ENCODE measurements around the gene CYBC1. TPM values are rescaled to one million over a fixed set of nuclear protein-coding genes. Genes with fewer than 3 reads are reported as not detected.

CYBC1 gene
- polyA plus RNA-seq, 1 donor from 2014 or later = 66.6 TPM

- Histone ChIP-seq H3K27me3 (ENCODE audit: insufficient read depth, low read depth, low read length) (no peaks in the 10 kb centered on the region), H4K20me1 (ENCODE audit: insufficient read depth) (peaks cover 5% of the 10 kb centered on the region), H3K36me3 (ENCODE audit: insufficient read depth, low read length) (no peaks in the 10 kb centered on the region), H2AFZ (ENCODE audit: low read depth, low read length) (no peak overlapping the region), H3K9me3 (ENCODE audit: low read length) (no peaks in the 10 kb centered on the region), H3K27ac (ENCODE audit: low read length) (no peak overlapping the region), H3F3A (ENCODE audit: insufficient read depth, low read length, poor library complexity, severe bottlenecking) (no peaks in the 10 kb centered on the region), H3K4me2 (ENCODE audit: low read length) (no peak overlapping the region), H3K9me2 (ENCODE audit: insufficient read depth, low read length) (no peaks in the 10 kb centered on the region), H3K79me2 (replicated peaks; ENCODE audit: insufficient read depth, low read length) (peaks cover 8% of the 10 kb centered on the region), H3K9ac (ENCODE audit: low read length) (no peak overlapping the region), H3K4me3 (ENCODE audit: low read length) (no peak overlapping the region)
- no peak for TF ChIP-seq EZH2 (IDR thresholded peaks at IDR 0.05; ENCODE audit: borderline replicate concordance, insufficient read depth, low read length, poor library complexity, severe bottlenecking)
- TF ChIP-seq REST (IDR thresholded peaks at IDR 0.05; ENCODE audit: borderline replicate concordance) = no peak
- TF ChIP-seq RAD21 (conservative IDR thresholded peaks at IDR 0.05) = no peak
- TF ChIP-seq SMC3 (conservative IDR thresholded peaks at IDR 0.05; ENCODE audit: poor library complexity) = no peak
- TF ChIP-seq MXI1 (conservative IDR thresholded peaks at IDR 0.05; ENCODE audit: poor library complexity, severe bottlenecking) = no peak
- no peak for TF ChIP-seq EP300 (conservative IDR thresholded peaks at IDR 0.05; ENCODE audit: poor library complexity, severe bottlenecking)
- no peak for TF ChIP-seq CTCF (IDR thresholded peaks at IDR 0.05; ENCODE audit: poor library complexity, severe bottlenecking)
- TF ChIP-seq TAF1 (IDR thresholded peaks at IDR 0.05; ENCODE audit: low read depth) = no peak
- no peak for TF ChIP-seq POLR2AphosphoS5 (IDR thresholded peaks at IDR 0.05)
Measured at GRCh38 chr17:82465023-82465603, 14.6 kb upstream of the CYBC1 start.

DNA sequence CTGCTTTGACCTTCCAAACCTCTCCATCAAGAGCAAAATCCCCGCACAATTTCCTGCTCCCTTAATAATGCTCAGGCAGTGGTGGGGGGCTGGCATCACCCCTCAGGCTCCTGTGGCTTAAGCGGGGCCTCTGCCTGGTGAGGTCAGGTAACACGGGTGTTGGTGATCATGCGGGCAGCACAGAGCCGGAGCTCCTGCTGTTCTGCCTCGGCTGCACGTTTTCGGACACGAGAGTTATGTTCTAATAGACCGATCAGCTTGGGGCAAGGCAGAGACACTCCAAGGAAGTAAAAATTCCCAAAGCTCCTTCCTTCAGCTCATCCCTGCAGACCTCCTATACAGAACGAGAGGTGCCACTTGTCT lies 14.0 kb upstream of the CYBC1 start:
- Histone ChIP-seq H3K4me3 (ENCODE audit: low read length) (no peak overlapping the region), H3K9me3 (ENCODE audit: low read length) (no peaks in the 10 kb centered on the region), H3K27me3 (ENCODE audit: insufficient read depth, low read depth, low read length) (no peaks in the 10 kb centered on the region), H3K9ac (ENCODE audit: low read length) (no peak overlapping the region), H3K9me2 (ENCODE audit: insufficient read depth, low read length) (no peaks in the 10 kb centered on the region), H3K27ac (ENCODE audit: low read length) (no peak overlapping the region), H3F3A (ENCODE audit: insufficient read depth, low read length, poor library complexity, severe bottlenecking) (no peaks in the 10 kb centered on the region), H2AFZ (ENCODE audit: low read depth, low read length) (no peak overlapping the region), H3K79me2 (replicated peaks; ENCODE audit: insufficient read depth, low read length) (peaks cover 13% of the 10 kb centered on the region), H4K20me1 (ENCODE audit: insufficient read depth) (peaks cover 5% of the 10 kb centered on the region), H3K36me3 (ENCODE audit: insufficient read depth, low read length) (no peaks in the 10 kb centered on the region), H3K4me2 (ENCODE audit: low read length) (no peak overlapping the region)
- TF ChIP-seq SMC3 (conservative IDR thresholded peaks at IDR 0.05; ENCODE audit: poor library complexity) (no peak), EZH2 (IDR thresholded peaks at IDR 0.05; ENCODE audit: borderline replicate concordance, insufficient read depth, low read length, poor library complexity, severe bottlenecking) (no peak), MXI1 (conservative IDR thresholded peaks at IDR 0.05; ENCODE audit: poor library complexity, severe bottlenecking) (no peak), CTCF (IDR thresholded peaks at IDR 0.05; ENCODE audit: poor library complexity, severe bottlenecking) (no peak), TAF1 (IDR thresholded peaks at IDR 0.05; ENCODE audit: low read depth) (no peak), EP300 (conservative IDR thresholded peaks at IDR 0.05; ENCODE audit: poor library complexity, severe bottlenecking) (no peak), RAD21 (conservative IDR thresholded peaks at IDR 0.05) (no peak), POLR2AphosphoS5 (IDR thresholded peaks at IDR 0.05) (no peak), REST (IDR thresholded peaks at IDR 0.05; ENCODE audit: borderline replicate concordance) (no peak)

All from neural cell (in vitro differentiated cells).